ENCODE results near the gene MAD2L1BP.

DNA sequence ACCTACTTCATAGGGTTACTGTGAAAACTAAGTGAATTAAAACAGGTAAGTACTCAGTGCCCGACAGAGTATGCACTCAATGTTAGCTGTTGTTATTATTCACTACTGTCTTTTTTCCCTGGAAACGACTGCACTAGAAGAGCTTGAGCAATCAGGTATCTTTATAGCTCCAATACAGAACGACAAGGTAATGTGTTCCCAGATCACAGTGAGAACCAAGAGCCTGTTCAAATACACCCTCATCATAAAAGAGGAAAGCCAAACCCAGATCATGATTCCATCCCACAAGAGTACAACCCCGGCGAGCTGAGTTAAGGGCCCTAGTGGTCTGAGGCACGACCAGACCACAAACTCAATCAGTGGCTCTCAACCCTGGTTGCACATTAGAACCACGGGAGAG lies 42.1 kb downstream of the MAD2L1BP start:
- TF ChIP-seq CTCF (IDR thresholded peaks at IDR 0.05): no peak
- TF ChIP-seq POLR2A (IDR thresholded peaks at IDR 0.05): no peak
